ENCODE measurements around the gene UVRAG.

UVRAG gene

DNA sequence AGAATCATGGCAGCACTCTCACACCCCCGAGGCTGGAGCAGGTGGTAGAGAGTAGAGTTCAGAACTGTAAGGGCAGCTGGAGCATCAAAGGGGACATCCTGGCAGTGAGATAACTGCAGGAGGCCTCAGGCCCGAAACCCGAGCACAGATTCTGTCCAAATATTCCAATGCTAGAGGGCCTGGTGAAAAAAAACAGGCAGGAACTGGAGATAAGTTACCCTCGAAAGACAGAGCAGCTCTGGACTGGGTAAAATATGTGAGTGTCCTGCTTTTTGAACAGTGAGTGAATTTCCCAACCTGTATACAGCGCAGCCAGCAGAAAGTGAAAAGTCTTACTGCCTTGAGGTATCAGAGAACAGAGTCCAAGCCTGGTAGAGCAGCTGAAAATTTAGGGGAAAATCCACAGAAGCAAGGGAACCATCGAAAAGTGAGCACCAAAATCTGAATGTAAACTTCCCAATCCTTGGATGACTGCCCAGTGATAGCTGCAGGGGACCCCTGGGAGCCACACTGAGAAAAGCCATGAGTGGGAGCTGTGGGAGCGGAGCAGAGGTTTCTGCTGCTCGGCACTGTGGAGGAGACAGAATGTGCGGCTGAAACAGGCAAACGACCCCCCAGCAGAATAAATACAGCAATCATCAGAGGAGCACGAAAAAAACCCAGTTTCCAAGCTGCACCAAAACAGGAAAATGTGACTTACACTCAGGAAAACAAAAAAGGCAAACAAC lies 340.7 kb downstream of the UVRAG start:
- no peak for DNase-seq

DNA sequence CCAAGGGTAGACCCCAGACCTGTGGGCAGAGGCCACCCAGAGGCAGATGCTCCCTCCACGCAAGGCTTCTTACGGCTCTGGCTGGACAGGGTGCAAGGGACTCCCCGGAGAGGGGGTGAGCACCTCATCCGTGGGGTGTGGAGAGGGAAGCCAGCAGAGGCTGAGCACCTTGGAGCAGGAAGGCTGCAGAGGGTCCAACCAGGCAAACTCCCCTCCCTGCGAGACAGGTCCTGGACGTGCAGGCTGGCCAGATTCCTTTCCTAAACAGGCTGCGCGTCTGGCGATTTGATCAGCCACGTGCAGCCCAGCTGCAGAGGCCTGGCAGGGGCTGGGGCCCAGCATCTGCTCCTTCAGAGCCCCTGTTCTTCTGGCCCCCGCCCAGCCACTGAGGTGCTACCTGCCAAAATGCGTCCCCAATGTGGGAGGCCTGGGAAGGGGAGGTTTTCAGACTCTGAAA lies 342.0 kb downstream of the UVRAG start:
- no peak for DNase-seq

GRCh38 chr11:76157891-76158290 lies 342.9 kb downstream of the UVRAG start:
- no peak for DNase-seq

DNA sequence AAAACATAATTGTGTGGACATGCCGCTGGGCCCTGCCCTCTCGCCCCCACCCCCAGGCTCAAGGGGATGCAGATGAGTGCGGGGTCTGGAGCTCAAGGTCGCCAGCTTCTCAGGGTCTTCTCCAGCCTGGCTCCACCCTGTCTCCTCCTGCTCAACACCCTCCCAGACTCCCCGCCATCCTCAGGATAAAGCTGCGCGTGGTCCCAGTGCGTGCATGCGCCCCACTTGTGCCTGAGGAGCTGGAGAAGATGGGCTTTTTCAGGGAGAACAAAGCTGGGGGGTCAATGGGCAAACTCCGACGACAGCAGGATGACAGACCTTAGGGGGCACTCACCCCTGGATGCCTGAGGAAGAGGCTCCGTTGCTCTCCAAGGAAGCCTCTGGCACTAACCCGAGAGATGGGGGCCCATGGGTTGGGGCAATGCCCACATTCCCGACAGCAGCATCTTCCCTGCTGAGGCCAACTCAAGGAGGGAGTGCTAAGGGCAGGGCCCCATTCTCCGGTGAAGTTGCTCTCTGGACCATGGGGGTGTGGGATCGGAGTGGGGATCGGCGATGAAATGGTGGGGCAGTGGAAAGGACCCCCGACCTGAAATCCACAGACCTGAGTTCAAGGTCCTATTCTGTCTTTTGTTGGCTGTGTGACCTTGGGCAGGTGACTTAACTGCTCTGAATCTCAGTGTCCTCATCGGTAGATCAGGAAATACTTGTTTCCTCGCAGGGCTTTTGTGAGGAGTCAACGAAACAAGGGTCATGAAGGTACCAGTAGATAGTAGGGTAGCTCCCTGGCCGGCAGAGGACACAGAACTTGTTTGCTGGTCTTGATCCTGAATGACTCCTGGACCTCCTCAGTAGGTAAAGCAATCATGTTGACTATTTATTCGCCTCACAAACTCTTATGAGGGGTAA lies 343.6 kb downstream of the UVRAG start:
- DNase-seq: no peak

GRCh38 chr11:76159303-76159937 lies 344.4 kb downstream of the UVRAG start:
- no peak for DNase-seq

GRCh38 chr11:76159983-76160661 lies 345.1 kb downstream of the UVRAG start:
- DNase-seq: peak; percentile 29

DNA sequence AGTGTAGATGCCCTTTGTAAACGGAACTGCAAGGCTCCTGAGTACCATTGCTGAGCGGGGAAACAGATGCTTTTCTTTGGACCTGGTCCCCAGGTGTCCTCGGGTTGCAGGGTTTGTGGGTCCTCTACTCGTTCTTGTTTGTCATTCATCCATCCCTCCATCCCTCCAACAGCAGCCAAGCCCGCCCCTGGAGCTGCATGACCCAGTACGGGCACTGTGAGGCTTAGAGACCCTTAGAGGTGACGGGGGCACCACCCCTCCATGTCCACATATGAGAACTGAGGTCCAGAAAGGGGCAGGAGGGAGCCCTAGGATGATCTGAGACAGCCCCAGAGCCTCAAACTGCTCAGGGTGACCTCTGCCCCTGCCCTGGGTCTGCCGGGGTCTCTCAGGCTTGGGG lies 345.8 kb downstream of the UVRAG start:
- DNase-seq: no peak

DNA sequence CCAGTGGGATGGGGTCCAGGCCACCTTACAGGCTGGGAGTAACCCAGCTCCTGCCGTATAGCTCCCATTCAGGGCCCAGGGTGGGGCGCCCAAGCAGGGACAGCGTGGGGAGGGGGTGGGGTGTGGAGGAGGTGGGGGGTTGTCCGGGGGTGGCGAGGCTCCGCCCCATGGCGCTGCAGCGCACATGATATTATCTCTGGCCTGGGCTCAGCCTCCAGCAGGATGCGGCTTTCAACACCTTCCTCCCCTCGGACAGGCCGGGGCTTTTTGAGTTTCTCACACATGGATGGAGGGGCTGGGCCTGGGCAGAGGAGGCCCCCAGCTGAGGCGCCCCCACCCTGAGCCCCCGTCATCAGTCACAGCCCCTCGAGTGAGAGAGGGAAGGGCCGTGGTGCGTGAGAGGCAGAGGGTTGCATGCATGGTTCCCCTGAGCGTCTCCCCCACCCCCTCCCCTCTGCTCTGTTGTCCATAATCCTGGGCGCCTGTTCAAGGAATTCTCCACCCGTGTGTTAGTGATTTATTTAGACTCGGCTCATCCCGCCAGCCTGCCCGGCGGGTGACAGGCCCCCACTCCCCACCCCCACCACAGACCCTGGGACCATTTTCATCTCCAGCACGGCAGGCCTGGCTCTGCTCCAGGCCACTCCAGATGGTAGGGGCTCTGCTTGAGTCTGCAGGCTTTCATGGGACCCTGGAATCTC lies 346.4 kb downstream of the UVRAG start:
- DNase-seq: peak; percentile 52

GRCh38 chr11:76162336-76163288 lies 347.6 kb downstream of the UVRAG start:
- DNase-seq: no peak

DNA sequence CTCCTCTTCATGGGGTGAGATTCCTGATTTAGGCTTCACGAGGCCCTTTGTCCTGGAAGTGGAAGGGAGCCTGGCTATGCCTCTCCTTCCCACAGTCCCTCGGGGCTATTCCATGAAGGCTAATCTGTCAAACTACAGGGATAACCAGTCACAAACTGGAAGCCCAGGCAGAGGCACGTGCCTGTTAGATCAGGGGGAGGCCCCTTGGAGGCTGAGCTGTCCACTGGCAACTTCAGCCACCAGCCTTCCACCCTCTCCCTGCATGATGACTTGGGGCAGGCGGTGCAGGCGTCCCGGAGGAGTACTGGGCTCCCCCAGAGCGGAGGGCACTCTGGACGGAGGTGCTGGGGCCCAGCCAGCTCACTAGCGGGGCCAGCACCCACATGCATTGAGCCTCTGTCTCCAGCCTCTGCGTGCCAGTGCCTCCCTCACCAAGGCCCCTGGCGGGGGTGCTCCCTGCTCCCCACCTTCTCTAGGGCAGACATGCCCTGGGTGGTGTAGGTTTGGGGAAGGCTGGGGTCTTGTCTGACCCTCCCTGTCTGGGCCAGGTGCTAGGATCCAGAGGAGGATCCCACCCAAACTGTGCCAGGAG lies 348.4 kb downstream of the UVRAG start:
- DNase-seq: no peak

DNA sequence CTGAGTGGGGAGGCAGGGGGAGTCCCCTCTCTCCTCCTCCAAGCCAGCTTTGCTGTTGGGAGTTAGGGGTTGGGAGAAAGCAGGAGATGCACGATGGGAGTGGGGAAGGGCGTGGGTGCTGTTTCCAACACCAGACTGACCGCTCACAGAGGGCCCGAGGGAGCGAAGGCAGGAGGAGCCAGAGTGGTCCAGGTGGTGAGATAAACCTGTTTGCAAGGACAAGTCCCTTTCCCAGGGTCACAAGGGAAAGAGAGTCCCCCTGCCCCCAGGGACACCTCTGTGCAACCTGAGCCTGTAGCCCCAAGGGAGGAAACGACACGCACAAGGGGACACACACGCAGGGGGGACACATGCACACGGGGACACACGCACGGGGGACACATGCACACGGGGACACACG lies 349.1 kb downstream of the UVRAG start:
- DNase-seq: no peak

DNA sequence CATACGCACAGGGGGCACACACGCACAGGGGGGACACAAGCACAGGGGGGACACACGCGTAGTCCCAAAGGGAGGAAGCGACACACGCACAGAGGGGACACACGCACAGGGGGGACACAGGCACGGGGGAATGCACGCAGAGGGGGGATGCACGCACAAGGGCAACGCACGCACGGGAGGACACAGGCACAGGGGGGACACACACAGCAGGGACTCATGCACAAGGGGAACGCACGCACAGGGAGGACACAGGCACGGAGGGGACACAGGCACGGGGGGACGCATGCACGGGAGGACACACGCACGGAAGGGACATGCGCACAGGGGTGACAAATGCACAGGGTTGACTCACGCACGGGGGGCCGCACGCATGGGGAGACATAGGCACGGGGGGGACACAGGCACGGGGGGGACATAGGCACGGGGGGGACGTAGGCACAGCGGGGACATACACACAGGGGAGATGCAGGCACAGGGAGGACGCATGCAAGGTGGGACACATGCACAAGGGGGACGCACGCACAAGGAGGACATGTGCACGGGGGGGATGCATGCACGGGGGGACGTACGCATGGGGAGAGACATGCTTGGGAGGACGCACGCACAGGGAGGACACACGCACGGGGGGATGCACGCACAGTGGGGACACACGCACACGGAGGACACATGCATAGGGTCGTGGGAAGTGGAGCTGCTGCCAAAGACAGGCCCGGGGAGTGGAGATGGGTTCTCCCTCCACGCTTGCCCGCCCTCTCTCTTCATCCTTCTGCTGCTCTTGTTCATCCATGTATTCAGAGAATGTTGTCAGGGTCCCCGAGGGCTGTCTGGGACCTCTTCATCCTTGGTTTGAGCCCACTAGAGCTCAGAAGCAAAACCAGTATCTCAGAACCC lies 350.1 kb downstream of the UVRAG start:
- no peak for DNase-seq

GRCh38 chr11:76166314-76166713 lies 351.3 kb downstream of the UVRAG start:
- no peak for DNase-seq

GRCh38 chr11:76167590-76167989 lies 352.6 kb downstream of the UVRAG start:
- no peak for DNase-seq

GRCh38 chr11:76169473-76169896 lies 354.5 kb downstream of the UVRAG start:
- DNase-seq: no peak

GRCh38 chr11:76170468-76170867 lies 355.5 kb downstream of the UVRAG start:
- DNase-seq: no peak

DNA sequence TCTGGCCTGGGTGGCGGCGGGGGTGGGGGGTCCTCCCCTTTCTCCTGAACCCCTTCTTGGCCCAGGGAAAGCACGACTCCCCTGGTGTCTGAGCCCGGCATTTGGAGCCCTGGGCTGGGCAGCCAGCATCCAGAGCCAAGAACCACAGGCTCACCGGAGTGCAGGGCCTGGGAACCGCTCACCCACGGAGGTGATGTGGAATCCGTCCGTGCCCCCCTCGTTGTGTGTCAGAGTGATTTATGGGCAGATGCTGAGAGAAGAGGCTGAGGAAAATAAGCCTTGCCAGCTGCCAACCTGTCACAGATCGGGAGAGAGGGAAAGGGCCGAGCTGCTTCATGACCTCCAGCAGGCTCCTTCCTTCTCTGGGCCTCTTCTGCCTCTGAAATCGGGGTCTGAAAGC lies 357.6 kb downstream of the UVRAG start:
- peak; percentile 36 for DNase-seq

- no peak for DNase-seq
These were observed 358.7 kb downstream of the UVRAG start for GRCh38 chr11:76173663-76174062.

DNA sequence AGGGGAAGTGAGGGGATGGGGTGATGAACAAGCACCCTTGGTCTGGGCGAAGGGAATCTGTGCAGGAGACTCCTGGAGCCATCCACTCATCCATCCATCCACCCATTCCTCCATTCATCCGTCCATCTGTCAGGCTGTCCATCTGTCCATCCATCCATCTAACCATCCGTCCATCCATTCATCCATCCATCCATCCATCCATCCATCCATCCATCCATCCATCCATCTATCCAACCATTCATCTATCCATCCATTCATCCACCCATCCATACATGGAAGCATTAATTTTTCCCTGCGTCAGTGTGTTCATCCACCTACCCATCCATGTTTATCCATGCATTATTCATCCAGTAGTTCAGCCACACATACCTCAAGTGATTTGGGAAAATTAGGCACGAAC lies 359.3 kb downstream of the UVRAG start:
- no peak for DNase-seq

DNA sequence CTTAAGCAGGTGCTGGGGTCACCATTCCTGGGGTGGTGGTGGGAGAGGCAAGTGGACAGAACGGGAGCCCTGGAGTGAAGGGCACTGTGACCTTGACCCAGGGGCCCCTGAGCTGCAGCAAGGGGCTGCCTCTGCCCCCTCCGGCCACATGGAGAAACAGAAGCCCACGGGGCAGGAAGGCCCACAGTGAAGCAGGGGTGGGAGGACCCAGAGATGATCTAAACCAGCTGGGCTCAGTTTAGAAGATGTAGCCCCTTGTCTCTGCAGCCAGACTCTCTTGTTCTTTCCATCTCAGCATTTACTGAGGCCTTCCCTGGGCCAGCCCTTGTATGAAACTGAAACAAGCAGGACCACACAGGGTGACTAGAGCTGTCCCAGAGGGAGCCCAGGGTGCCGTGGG lies 360.8 kb downstream of the UVRAG start:
- no peak for DNase-seq
